GM23338 (cell line): ENCODE data around the gene TPM2. TPM values are rescaled to one million over a fixed set of nuclear protein-coding genes. Genes with fewer than 3 reads are reported as not detected.

Experiments used
- ATAC-seq: fragments of 200-7000 bp; cut with Tn5 transposase; 3 replicates; pipeline ENCODE4 v1.9.1; 2020
- DNase-seq: peaks from one replicate; pipeline ENCODE4 v3.0.0-alpha.2; 2015; ENCODE audit warnings: low spot score
- H2AFZ ChIP-seq: fragments of 200-600 bp; sonication (generic); 2 replicates; pipeline ENCODE4 v1.8.0; 2016; ENCODE audit warnings: antibody characterized with exemption, mild to moderate bottlenecking, moderate library complexity
- H3F3A ChIP-seq: fragments of 200-600 bp; sonication (generic); replicated peaks from 2 replicates; pipeline ENCODE4 v1.8.0; 2017; ENCODE audit warnings: antibody characterized with exemption, mixed run types, low read depth
- H3K27ac ChIP-seq: fragments of 200-600 bp; sonication (generic); 2 replicates; pipeline ENCODE4 v1.6.1; 2016; ENCODE audit warnings: low read depth
- H3K27me3 ChIP-seq: fragments of 200-600 bp; sonication (generic); 2 replicates; pipeline ENCODE4 v1.8.0; 2016; ENCODE audit warnings: mild to moderate bottlenecking, mixed run types, moderate library complexity; ENCODE audit not compliant: insufficient read depth
- H3K36me3 ChIP-seq: fragments of 200-600 bp; sonication (generic); 2 replicates; pipeline ENCODE4 v1.8.0; 2016; ENCODE audit warnings: mild to moderate bottlenecking; ENCODE audit not compliant: insufficient read depth
- H3K4me1 ChIP-seq: fragments of 200-600 bp; sonication (generic); 2 replicates; pipeline ENCODE4 v1.8.0; 2016; ENCODE audit warnings: mild to moderate bottlenecking, moderate library complexity; ENCODE audit not compliant: insufficient read depth
- H3K4me2 ChIP-seq: fragments of 200-600 bp; sonication (generic); 2 replicates; pipeline ENCODE4 v1.7.1; 2017; ENCODE audit warnings: mixed run types
- H3K4me3 ChIP-seq: fragments of 200-600 bp; sonication (generic); 2 replicates; pipeline ENCODE4 v1.6.1; 2016; ENCODE audit warnings: mixed run types
- H3K79me2 ChIP-seq: fragments of 200-600 bp; sonication (generic); replicated peaks from 2 replicates; pipeline ENCODE4 v1.8.0; 2017; ENCODE audit warnings: mild to moderate bottlenecking; ENCODE audit not compliant: insufficient read depth
- H3K9me2 ChIP-seq: fragments of 200-600 bp; sonication (generic); 2 replicates; pipeline ENCODE4 v1.8.0; 2017; ENCODE audit not compliant: insufficient read depth
- H4K20me1 ChIP-seq: fragments of 200-600 bp; sonication (generic); replicated peaks from 2 replicates; pipeline ENCODE4 v1.8.0; 2017; ENCODE audit warnings: mild to moderate bottlenecking; ENCODE audit not compliant: insufficient read depth
- H3K27ac Mint-ChIP-seq: 2 replicates; pipeline ENCODE4 v1.8.0; 2020; ENCODE audit warnings: inconsistent platforms, mild to moderate bottlenecking, moderate library complexity, mixed read lengths
- H3K27me3 Mint-ChIP-seq: 3 replicates; pipeline ENCODE4 v1.8.0; 2022; ENCODE audit warnings: low read depth, mild to moderate bottlenecking, moderate library complexity, mixed read lengths, inconsistent platforms; ENCODE audit not compliant: insufficient read depth, poor library complexity
- H3K36me3 Mint-ChIP-seq: 3 replicates; pipeline ENCODE4 v1.8.0; 2021; ENCODE audit warnings: low read depth, mild to moderate bottlenecking, inconsistent platforms, moderate library complexity, mixed read lengths
- H3K4me1 Mint-ChIP-seq: 3 replicates; pipeline ENCODE4 v1.8.0; 2020; ENCODE audit warnings: mild to moderate bottlenecking, inconsistent platforms, mixed read lengths
- H3K4me3 Mint-ChIP-seq: 3 replicates; pipeline ENCODE4 v1.8.0; 2021; ENCODE audit warnings: moderate library complexity, mild to moderate bottlenecking, inconsistent platforms, mixed read lengths
- H3K9me3 Mint-ChIP-seq: 3 replicates; pipeline ENCODE4 v1.8.0; 2020; ENCODE audit warnings: moderate library complexity, mild to moderate bottlenecking, inconsistent platforms, mixed read lengths
- CREB1 ChIP-seq: fragments of 250-450 bp; sonication (Bioruptor Pico); IDR thresholded peaks from 2 replicates; pipeline ENCODE4 v1.5.0; 2020; ENCODE audit warnings: low read depth, mild to moderate bottlenecking, moderate library complexity
- EZH2 ChIP-seq: fragments of 200-600 bp; sonication (generic); IDR thresholded peaks from one replicate; pipeline ENCODE4 v1.8.0; 2017; ENCODE audit warnings: antibody characterized with exemption, mild to moderate bottlenecking, low read depth; ENCODE audit not compliant: unreplicated experiment
- EZH2phosphoT487 ChIP-seq: fragments of 200-600 bp; sonication (generic); IDR thresholded peaks from one replicate; pipeline ENCODE4 v1.8.1; 2018; ENCODE audit warnings: antibody characterized with exemption; ENCODE audit not compliant: unreplicated experiment
- JUNB ChIP-seq: IDR thresholded peaks from one replicate; pipeline ENCODE4 v1.6.1; 2016; ENCODE audit warnings: antibody characterized with exemption; ENCODE audit not compliant: unreplicated experiment
- NANOG ChIP-seq: IDR thresholded peaks from 2 replicates; pipeline ENCODE4 v1.6.1; 2016; ENCODE audit warnings: antibody characterized with exemption, borderline replicate concordance
- POLR2AphosphoS5 ChIP-seq: IDR thresholded peaks from 2 replicates; pipeline ENCODE4 v1.6.1; 2016; ENCODE audit warnings: antibody characterized with exemption, low read depth
- STAT1 ChIP-seq: IDR thresholded peaks from one replicate; pipeline ENCODE4 v1.6.1; 2016; ENCODE audit warnings: antibody characterized with exemption; ENCODE audit not compliant: unreplicated experiment
- ZNF114 ChIP-seq: fragments of 250-450 bp; sonication (Bioruptor Pico); IDR thresholded peaks from 2 replicates; pipeline ENCODE4 v1.5.0; 2020; ENCODE audit warnings: mild to moderate bottlenecking, moderate library complexity
- ZNF331 ChIP-seq: fragments of 250-450 bp; sonication (Bioruptor Pico); IDR thresholded peaks from 2 replicates; pipeline ENCODE4 v1.5.0; 2020; ENCODE audit warnings: low read depth, mild to moderate bottlenecking, moderate library complexity
- polyA plus RNA-seq: library from polyadenylated mRNA; unstranded; fragments of >200 nt; fragmentation: Nextera tagmentation; extraction: Ambion mirVana; gene quantifications from 2 replicates; pipeline ENCODE4 v1.2.1, GENCODE V29; 2016
- total RNA-seq: library from RNA; depleted of rRNA; stranded (reverse); fragments of >200 nt; shearing (Covaris generic); gene quantifications from 2 replicates; pipeline ENCODE4 v1.2.3, GENCODE V29; 2014
- TF ChIP-seq, protein P1 (sequence below): fragments of 250-450 bp; sonication (Bioruptor Pico); IDR thresholded peaks from 2 replicates; pipeline ENCODE4 v1.5.0; 2020; ENCODE audit warnings: mild to moderate bottlenecking, moderate library complexity
- TF ChIP-seq, protein P2 (sequence below): IDR thresholded peaks from 2 replicates; pipeline ENCODE4 v1.6.1; 2016; ENCODE audit warnings: antibody characterized with exemption
- TF ChIP-seq, protein P3 (sequence below), 2 experiments: fragments of 200-600 bp in 1 of 2; sonication (generic) in 1 of 2; conservative IDR thresholded peaks; 2 replicates each; pipeline versions ENCODE4 v1.5.1 to v1.6.1; 2016 to 2017; ENCODE audit warnings: antibody characterized with exemption in 2 of 2, low read depth in 2 of 2, mild to moderate bottlenecking in 2 of 2, moderate library complexity in 1 of 2
- TF ChIP-seq, protein P4 (sequence below): IDR thresholded peaks from one replicate; pipeline ENCODE4 v1.6.1; 2018; ENCODE audit warnings: antibody characterized with exemption; ENCODE audit not compliant: unreplicated experiment

Gene TPM2
- total and polyA plus RNA-seq, 2 experiments from 2014 or later = 116 to 488 TPM

DNA sequence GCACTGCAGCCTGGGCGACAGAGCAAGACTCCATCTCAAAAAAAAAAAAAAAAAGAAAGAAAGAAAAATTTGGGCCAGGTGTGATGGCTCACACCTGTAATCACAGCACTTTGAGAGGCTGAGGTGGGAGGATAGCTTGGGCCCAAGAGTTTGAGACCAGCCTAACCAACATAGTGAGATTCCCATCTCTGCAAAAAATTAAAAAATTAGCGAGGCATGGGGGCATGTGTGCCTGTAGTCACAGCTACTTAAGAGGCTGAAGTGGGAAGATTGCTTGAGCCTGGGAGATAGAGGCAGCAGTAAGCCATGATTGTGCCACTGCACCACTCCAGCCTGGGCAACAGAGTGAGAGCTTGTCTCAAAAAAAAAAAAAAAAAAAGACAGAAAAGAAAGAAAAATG, 36.1 kb downstream of the TPM2 start:
- no peak overlapping the region for H3K4me3 ChIP-seq
- no peaks in the 10 kb centered on the region; the same call in 1 of the 2 replicates for H4K20me1 ChIP-seq
- peaks cover 42% of the 10 kb centered on the region for H3K4me1 Mint-ChIP-seq
- peaks cover 27% of the 10 kb centered on the region for H3K4me1 ChIP-seq
- H2AFZ ChIP-seq = no peak overlapping the region
- H3K27ac Mint-ChIP-seq = no peak overlapping the region
- no peak overlapping the region for H3K27ac ChIP-seq
- H3K4me2 ChIP-seq = no peak overlapping the region
- TF ChIP-seq JUNB (no peak), EZH2 (no peak), ZNF331 (CRISPR knock-in tag) (no peak), CREB1 (CRISPR knock-in tag) (no peak), STAT1 (no peak), EZH2phosphoT487 (no peak), NANOG (no peak), ZNF114 (CRISPR knock-in tag) (no peak), POLR2AphosphoS5 (no peak)
- TF ChIP-seq, protein P1, sequence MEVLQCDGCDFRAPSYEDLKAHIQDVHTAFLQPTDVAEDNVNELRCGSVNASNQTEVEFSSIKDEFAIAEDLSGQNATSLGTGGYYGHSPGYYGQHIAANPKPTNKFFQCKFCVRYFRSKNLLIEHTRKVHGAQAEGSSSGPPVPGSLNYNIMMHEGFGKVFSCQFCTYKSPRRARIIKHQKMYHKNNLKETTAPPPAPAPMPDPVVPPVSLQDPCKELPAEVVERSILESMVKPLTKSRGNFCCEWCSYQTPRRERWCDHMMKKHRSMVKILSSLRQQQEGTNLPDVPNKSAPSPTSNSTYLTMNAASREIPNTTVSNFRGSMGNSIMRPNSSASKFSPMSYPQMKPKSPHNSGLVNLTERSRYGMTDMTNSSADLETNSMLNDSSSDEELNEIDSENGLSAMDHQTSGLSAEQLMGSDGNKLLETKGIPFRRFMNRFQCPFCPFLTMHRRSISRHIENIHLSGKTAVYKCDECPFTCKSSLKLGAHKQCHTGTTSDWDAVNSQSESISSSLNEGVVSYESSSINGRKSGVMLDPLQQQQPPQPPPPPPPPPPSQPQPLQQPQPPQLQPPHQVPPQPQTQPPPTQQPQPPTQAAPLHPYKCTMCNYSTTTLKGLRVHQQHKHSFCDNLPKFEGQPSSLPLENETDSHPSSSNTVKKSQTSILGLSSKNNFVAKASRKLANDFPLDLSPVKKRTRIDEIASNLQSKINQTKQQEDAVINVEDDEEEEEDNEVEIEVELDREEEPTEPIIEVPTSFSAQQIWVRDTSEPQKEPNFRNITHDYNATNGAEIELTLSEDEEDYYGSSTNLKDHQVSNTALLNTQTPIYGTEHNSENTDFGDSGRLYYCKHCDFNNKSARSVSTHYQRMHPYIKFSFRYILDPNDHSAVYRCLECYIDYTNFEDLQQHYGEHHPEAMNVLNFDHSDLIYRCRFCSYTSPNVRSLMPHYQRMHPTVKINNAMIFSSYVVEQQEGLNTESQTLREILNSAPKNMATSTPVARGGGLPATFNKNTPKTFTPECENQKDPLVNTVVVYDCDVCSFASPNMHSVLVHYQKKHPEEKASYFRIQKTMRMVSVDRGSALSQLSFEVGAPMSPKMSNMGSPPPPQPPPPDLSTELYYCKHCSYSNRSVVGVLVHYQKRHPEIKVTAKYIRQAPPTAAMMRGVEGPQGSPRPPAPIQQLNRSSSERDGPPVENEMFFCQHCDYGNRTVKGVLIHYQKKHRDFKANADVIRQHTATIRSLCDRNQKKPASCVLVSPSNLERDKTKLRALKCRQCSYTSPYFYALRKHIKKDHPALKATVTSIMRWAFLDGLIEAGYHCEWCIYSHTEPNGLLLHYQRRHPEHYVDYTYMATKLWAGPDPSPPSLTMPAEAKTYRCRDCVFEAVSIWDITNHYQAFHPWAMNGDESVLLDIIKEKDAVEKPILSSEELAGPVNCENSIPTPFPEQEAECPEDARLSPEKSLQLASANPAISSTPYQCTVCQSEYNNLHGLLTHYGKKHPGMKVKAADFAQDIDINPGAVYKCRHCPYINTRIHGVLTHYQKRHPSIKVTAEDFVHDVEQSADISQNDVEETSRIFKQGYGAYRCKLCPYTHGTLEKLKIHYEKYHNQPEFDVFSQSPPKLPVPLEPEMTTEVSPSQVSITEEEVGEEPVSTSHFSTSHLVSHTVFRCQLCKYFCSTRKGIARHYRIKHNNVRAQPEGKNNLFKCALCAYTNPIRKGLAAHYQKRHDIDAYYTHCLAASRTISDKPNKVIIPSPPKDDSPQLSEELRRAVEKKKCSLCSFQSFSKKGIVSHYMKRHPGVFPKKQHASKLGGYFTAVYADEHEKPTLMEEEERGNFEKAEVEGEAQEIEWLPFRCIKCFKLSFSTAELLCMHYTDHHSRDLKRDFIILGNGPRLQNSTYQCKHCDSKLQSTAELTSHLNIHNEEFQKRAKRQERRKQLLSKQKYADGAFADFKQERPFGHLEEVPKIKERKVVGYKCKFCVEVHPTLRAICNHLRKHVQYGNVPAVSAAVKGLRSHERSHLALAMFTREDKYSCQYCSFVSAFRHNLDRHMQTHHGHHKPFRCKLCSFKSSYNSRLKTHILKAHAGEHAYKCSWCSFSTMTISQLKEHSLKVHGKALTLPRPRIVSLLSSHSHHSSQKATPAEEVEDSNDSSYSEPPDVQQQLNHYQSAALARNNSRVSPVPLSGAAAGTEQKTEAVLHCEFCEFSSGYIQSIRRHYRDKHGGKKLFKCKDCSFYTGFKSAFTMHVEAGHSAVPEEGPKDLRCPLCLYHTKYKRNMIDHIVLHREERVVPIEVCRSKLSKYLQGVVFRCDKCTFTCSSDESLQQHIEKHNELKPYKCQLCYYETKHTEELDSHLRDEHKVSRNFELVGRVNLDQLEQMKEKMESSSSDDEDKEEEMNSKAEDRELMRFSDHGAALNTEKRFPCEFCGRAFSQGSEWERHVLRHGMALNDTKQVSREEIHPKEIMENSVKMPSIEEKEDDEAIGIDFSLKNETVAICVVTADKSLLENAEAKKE = no peak
- TF ChIP-seq, protein P2, sequence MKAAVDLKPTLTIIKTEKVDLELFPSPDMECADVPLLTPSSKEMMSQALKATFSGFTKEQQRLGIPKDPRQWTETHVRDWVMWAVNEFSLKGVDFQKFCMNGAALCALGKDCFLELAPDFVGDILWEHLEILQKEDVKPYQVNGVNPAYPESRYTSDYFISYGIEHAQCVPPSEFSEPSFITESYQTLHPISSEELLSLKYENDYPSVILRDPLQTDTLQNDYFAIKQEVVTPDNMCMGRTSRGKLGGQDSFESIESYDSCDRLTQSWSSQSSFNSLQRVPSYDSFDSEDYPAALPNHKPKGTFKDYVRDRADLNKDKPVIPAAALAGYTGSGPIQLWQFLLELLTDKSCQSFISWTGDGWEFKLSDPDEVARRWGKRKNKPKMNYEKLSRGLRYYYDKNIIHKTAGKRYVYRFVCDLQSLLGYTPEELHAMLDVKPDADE = no peak
- TF ChIP-seq, protein P3, sequence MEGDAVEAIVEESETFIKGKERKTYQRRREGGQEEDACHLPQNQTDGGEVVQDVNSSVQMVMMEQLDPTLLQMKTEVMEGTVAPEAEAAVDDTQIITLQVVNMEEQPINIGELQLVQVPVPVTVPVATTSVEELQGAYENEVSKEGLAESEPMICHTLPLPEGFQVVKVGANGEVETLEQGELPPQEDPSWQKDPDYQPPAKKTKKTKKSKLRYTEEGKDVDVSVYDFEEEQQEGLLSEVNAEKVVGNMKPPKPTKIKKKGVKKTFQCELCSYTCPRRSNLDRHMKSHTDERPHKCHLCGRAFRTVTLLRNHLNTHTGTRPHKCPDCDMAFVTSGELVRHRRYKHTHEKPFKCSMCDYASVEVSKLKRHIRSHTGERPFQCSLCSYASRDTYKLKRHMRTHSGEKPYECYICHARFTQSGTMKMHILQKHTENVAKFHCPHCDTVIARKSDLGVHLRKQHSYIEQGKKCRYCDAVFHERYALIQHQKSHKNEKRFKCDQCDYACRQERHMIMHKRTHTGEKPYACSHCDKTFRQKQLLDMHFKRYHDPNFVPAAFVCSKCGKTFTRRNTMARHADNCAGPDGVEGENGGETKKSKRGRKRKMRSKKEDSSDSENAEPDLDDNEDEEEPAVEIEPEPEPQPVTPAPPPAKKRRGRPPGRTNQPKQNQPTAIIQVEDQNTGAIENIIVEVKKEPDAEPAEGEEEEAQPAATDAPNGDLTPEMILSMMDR (conservative IDR thresholded peaks at IDR 0.05; ENCODE audit: low read depth in 2 of 2) = no peak
- TF ChIP-seq, protein P4, sequence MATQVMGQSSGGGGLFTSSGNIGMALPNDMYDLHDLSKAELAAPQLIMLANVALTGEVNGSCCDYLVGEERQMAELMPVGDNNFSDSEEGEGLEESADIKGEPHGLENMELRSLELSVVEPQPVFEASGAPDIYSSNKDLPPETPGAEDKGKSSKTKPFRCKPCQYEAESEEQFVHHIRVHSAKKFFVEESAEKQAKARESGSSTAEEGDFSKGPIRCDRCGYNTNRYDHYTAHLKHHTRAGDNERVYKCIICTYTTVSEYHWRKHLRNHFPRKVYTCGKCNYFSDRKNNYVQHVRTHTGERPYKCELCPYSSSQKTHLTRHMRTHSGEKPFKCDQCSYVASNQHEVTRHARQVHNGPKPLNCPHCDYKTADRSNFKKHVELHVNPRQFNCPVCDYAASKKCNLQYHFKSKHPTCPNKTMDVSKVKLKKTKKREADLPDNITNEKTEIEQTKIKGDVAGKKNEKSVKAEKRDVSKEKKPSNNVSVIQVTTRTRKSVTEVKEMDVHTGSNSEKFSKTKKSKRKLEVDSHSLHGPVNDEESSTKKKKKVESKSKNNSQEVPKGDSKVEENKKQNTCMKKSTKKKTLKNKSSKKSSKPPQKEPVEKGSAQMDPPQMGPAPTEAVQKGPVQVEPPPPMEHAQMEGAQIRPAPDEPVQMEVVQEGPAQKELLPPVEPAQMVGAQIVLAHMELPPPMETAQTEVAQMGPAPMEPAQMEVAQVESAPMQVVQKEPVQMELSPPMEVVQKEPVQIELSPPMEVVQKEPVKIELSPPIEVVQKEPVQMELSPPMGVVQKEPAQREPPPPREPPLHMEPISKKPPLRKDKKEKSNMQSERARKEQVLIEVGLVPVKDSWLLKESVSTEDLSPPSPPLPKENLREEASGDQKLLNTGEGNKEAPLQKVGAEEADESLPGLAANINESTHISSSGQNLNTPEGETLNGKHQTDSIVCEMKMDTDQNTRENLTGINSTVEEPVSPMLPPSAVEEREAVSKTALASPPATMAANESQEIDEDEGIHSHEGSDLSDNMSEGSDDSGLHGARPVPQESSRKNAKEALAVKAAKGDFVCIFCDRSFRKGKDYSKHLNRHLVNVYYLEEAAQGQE = no peak
- no peaks in the 10 kb centered on the region for H3K9me2 ChIP-seq
- 0 out of 2 replicates have a peak, but pooled peaks cover 4% of the 10 kb centered on the region for H3F3A ChIP-seq
- no peaks in the 10 kb centered on the region for H3K36me3 ChIP-seq
- ATAC-seq (no peak), DNase-seq (no peak)
- H3K79me2 ChIP-seq = no peaks in the 10 kb centered on the region
- H3K9me3 Mint-ChIP-seq = peaks cover 3% of the 10 kb centered on the region; the same call in 2 of the 3 replicates
- H3K4me3 Mint-ChIP-seq = no peak overlapping the region
- H3K27me3 Mint-ChIP-seq = peaks cover 35% of the 10 kb centered on the region
- peaks cover 5% of the 10 kb centered on the region; the same call in 2 of the 3 replicates for H3K36me3 Mint-ChIP-seq
- H3K27me3 ChIP-seq = peaks cover 4% of the 10 kb centered on the region; the same call in 1 of the 2 replicates
